ENCODE measurements around the gene NR2C2AP.

Gene NR2C2AP

DNA sequence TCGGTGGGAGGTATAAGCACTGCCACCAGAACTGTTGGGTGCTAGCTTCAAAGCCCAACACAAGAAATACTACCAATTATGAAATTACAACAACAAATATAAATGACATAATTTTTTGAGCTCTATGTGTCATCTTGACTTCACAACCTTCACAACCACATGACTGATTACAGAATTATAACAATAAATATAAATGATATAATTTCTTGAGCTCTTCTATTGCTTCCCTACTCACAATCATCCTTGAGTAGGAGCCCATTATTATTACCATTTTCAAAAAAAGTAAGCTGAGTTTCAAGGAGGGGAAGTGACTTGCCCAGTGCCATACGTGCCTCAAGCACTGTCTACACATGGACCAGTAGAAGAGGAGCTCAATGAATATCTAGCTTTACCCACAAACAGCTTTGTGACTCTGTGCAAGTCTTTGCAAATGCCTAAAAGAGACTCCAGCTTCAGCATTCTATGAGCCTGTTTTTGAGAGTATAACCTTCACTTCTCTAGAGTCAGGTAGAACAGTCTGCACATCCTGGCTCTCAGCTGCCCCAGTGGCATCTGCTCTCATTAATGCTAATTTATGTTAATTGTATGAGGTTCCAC is 31.1 kb upstream of the NR2C2AP start:
- H3K9me2 ChIP-seq (replicated peaks; ENCODE audit: insufficient read depth, low read length), result no peaks in the 10 kb centered on the region
- TF ChIP-seq, protein P1, sequence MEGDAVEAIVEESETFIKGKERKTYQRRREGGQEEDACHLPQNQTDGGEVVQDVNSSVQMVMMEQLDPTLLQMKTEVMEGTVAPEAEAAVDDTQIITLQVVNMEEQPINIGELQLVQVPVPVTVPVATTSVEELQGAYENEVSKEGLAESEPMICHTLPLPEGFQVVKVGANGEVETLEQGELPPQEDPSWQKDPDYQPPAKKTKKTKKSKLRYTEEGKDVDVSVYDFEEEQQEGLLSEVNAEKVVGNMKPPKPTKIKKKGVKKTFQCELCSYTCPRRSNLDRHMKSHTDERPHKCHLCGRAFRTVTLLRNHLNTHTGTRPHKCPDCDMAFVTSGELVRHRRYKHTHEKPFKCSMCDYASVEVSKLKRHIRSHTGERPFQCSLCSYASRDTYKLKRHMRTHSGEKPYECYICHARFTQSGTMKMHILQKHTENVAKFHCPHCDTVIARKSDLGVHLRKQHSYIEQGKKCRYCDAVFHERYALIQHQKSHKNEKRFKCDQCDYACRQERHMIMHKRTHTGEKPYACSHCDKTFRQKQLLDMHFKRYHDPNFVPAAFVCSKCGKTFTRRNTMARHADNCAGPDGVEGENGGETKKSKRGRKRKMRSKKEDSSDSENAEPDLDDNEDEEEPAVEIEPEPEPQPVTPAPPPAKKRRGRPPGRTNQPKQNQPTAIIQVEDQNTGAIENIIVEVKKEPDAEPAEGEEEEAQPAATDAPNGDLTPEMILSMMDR (IDR thresholded peaks at IDR 0.05; ENCODE audit: insufficient read depth, low read length, poor library complexity, severe bottlenecking), result no peak
- TF ChIP-seq EZH2phosphoT487 (conservative IDR thresholded peaks at IDR 0.05; ENCODE audit: low read length), result no peak
- H3F3A ChIP-seq (ENCODE audit: insufficient read depth), result no peaks in the 10 kb centered on the region
- no peak overlapping the region for H3K27ac ChIP-seq (ENCODE audit: low read depth, low read length)
- H4K20me1 ChIP-seq (ENCODE audit: low read depth, low read length), result no peaks in the 10 kb centered on the region
- H3K4me2 ChIP-seq (ENCODE audit: low read depth, low read length, poor library complexity, severe bottlenecking), result no peak overlapping the region
- no peak overlapping the region for H2AFZ ChIP-seq (ENCODE audit: low read depth, low read length, severe bottlenecking)
- H3K36me3 ChIP-seq (ENCODE audit: low read length), result no peaks in the 10 kb centered on the region
- no peak overlapping the region for H3K4me3 ChIP-seq (ENCODE audit: insufficient read depth, low read length, poor library complexity, severe bottlenecking)
- no peaks in the 10 kb centered on the region for H3K79me2 ChIP-seq (ENCODE audit: insufficient read depth, low read length)
- 0 out of 2 replicates have a peak, but pooled peaks cover 3% of the 10 kb centered on the region for H3K27me3 ChIP-seq (ENCODE audit: low read length)
- H3K9me3 ChIP-seq (ENCODE audit: insufficient read depth, low read length), result no peaks in the 10 kb centered on the region; the same call in 1 of the 2 replicates
- no peak overlapping the region for H3K9ac ChIP-seq (ENCODE audit: low read length)

DNA sequence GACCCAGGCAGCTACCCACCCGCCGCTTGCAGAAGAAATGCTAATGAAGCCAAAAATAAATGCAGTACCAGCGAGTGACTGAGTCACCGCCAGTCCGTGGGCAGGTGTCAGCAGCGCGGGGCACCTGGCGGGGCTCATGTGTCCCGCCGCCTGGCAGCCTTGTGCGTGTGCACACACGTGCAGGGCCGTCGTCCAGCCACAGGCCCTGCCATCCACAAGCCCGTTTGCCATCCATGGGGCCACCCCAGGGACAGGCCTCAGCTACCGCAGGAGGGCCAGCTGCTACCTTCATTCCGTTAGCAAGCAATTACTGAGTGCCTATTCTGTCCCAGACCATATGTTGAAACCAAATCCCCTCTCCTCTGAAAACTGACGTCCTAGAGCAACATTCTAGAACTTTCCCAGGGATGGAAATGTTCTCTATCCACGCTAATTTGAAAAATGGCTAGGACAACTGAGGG is 29.1 kb upstream of the NR2C2AP start:
- Histone ChIP-seq H3K4me2 (ENCODE audit: low read depth, low read length, poor library complexity, severe bottlenecking) (no peak overlapping the region), H3K9ac (ENCODE audit: low read length) (no peak overlapping the region), H3K36me3 (ENCODE audit: low read length) (no peaks in the 10 kb centered on the region), H3K27ac (ENCODE audit: low read depth, low read length) (no peak overlapping the region), H4K20me1 (ENCODE audit: low read depth, low read length) (no peaks in the 10 kb centered on the region), H3F3A (ENCODE audit: insufficient read depth) (no peaks in the 10 kb centered on the region), H2AFZ (ENCODE audit: low read depth, low read length, severe bottlenecking) (no peak overlapping the region), H3K79me2 (ENCODE audit: insufficient read depth, low read length) (no peaks in the 10 kb centered on the region), H3K4me3 (ENCODE audit: insufficient read depth, low read length, poor library complexity, severe bottlenecking) (no peak overlapping the region), H3K9me2 (replicated peaks; ENCODE audit: insufficient read depth, low read length) (no peaks in the 10 kb centered on the region), H3K27me3 (ENCODE audit: low read length) (0 out of 2 replicates have a peak, but pooled peaks cover 3% of the 10 kb centered on the region), H3K9me3 (ENCODE audit: insufficient read depth, low read length) (no peaks in the 10 kb centered on the region; the same call in 1 of the 2 replicates)
- no peak for TF ChIP-seq EZH2phosphoT487 (conservative IDR thresholded peaks at IDR 0.05; ENCODE audit: low read length)
- TF ChIP-seq, protein P1 (IDR thresholded peaks at IDR 0.05; ENCODE audit: insufficient read depth, low read length, poor library complexity, severe bottlenecking), result no peak

DNA sequence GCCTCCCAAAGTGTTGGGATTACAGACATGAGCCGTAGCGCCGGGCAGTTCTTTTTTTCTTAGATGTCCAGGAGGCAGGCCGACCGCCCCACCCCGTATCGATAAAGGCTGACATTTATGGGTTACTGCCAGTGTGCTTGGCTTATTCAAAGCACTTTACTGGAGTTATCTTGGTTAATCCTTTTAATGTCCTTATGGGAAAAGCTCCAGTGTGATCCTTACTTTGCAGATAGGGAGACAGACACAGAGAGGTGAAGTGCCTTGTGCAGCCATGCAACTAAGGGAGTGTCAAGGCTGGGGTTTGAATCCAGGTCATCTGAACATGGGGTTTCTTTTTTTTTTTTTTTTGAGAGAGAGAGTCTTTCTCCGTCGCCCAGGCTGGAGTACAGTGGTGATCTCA is 27.8 kb upstream of the NR2C2AP start:
- Histone ChIP-seq H4K20me1 (ENCODE audit: low read depth, low read length) (no peaks in the 10 kb centered on the region), H3K9me3 (ENCODE audit: insufficient read depth, low read length) (no peaks in the 10 kb centered on the region; the same call in 1 of the 2 replicates), H2AFZ (ENCODE audit: low read depth, low read length, severe bottlenecking) (no peak overlapping the region)

More for the DNA sequence above, 27.8 kb upstream of the NR2C2AP start:
- no peak overlapping the region for H3K27ac ChIP-seq (ENCODE audit: low read depth, low read length)
- no peaks in the 10 kb centered on the region for H3K9me2 ChIP-seq (replicated peaks; ENCODE audit: insufficient read depth, low read length)
- no peak overlapping the region for H3K9ac ChIP-seq (ENCODE audit: low read length)
- H3K36me3 ChIP-seq (ENCODE audit: low read length), result no peaks in the 10 kb centered on the region
- no peaks in the 10 kb centered on the region for H3K79me2 ChIP-seq (ENCODE audit: insufficient read depth, low read length)
- no peak overlapping the region for H3K4me3 ChIP-seq (ENCODE audit: insufficient read depth, low read length, poor library complexity, severe bottlenecking)
- no peak overlapping the region for H3K4me2 ChIP-seq (ENCODE audit: low read depth, low read length, poor library complexity, severe bottlenecking)
- no peaks in the 10 kb centered on the region for H3F3A ChIP-seq (ENCODE audit: insufficient read depth)
- H3K27me3 ChIP-seq (ENCODE audit: low read length), result 0 out of 2 replicates have a peak, but pooled peaks cover 3% of the 10 kb centered on the region
- no peak for TF ChIP-seq EZH2phosphoT487 (conservative IDR thresholded peaks at IDR 0.05; ENCODE audit: low read length)
- TF ChIP-seq, protein P1 (IDR thresholded peaks at IDR 0.05; ENCODE audit: insufficient read depth, low read length, poor library complexity, severe bottlenecking), result no peak

Data from SU-DHL-6 (cell line).